SK-N-SH (cell line): ENCODE results near the gene LEKR1. TPM values are rescaled to one million over a fixed set of nuclear protein-coding genes. Genes with fewer than 3 reads are reported as not detected.

ENCODE experiments used
- CTCF ChIA-PET: fragments of 300-600, 350-600 bp; formaldehyde crosslinking; extraction: SDS; loops from one replicate; lab custom pipeline; 2021; lab: Yijun Ruan, JAX
- POLR2A ChIA-PET: fragments of 350-600 bp; sonication (Branson Sonifier 250); formaldehyde crosslinking; extraction: SDS; loops from one replicate; lab custom pipeline; 2020; ENCODE audit warnings: antibody characterized with exemption, inconsistent platforms; lab: Yijun Ruan, JAX
- DNase-seq: peaks from one replicate; pipeline ENCODE4 v3.0.0; 2012
- H2AFZ ChIP-seq: fragments of 200-600 bp; sonication (generic); 2 replicates; pipeline ENCODE4 v1.8.1; 2016; ENCODE audit warnings: antibody characterized with exemption, mild to moderate bottlenecking, low read depth
- H3F3A ChIP-seq: fragments of 200-600 bp; sonication (generic); replicated peaks from 2 replicates; pipeline ENCODE3; 2016; ENCODE audit warnings: antibody characterized with exemption, mild to moderate bottlenecking; ENCODE audit not compliant: insufficient read depth
- H3K27ac ChIP-seq, 2 experiments: fragments of 200-500 bp in 1 of 2; fragments of 200-600 bp in 1 of 2; sonication (Bioruptor generic) in 1 of 2; sonication (generic), shearing (Covaris generic) in 1 of 2; 2 replicates each; pipeline versions ENCODE4 v1.5.1 to v1.6.1; 2014 to 2016; ENCODE audit warnings: low read depth in 2 of 2, inconsistent platforms in 1 of 2, low read length in 1 of 2, mild to moderate bottlenecking in 1 of 2, mixed read lengths in 1 of 2
- H3K27me3 ChIP-seq: fragments of 200-600 bp; sonication (generic), shearing (Covaris generic); 2 replicates; pipeline ENCODE4 v1.6.1; 2016; ENCODE audit warnings: mixed run types; ENCODE audit not compliant: insufficient read depth
- H3K36me3 ChIP-seq, 2 experiments: fragments of 200-500 bp in 1 of 2; fragments of 200-600 bp in 1 of 2; sonication (Bioruptor generic) in 1 of 2; sonication (generic) in 1 of 2; replicated peaks in 1 of 2; 2 replicates each; pipeline versions ENCODE3 to v1.5.1; 2014 to 2016; ENCODE audit warnings: low read length in 1 of 2, mild to moderate bottlenecking in 1 of 2; ENCODE audit not compliant: insufficient read depth in 2 of 2, control insufficient read depth in 1 of 2
- H3K4me1 ChIP-seq, 2 experiments: fragments of 200-500 bp in 1 of 2; fragments of 200-600 bp in 1 of 2; sonication (Bioruptor generic) in 1 of 2; sonication (generic), shearing (Covaris generic) in 1 of 2; 2 replicates each; pipeline versions ENCODE4 v1.5.1 to v1.6.1; 2014 to 2016; ENCODE audit warnings: low read depth in 1 of 2, low read length in 1 of 2, mixed run types in 1 of 2; ENCODE audit not compliant: insufficient read depth in 2 of 2, control insufficient read depth in 1 of 2
- H3K4me2 ChIP-seq: fragments of 200-600 bp; sonication (generic), shearing (Covaris generic); 2 replicates; pipeline ENCODE4 v1.6.1; 2017; ENCODE audit warnings: mixed run types
- H3K4me3 ChIP-seq, 2 experiments: fragments of 200-500 bp in 1 of 2; fragments of 200-600 bp in 1 of 2; sonication (Bioruptor generic) in 1 of 2; sonication (generic), shearing (Covaris generic) in 1 of 2; 2 replicates each; pipeline versions ENCODE4 v1.5.1 to v1.8.1; 2014 to 2016; ENCODE audit warnings: low read depth in 2 of 2, inconsistent platforms in 1 of 2, low read length in 1 of 2, mild to moderate bottlenecking in 1 of 2, mixed read lengths in 1 of 2, moderate library complexity in 1 of 2
- H3K79me2 ChIP-seq: fragments of 200-600 bp; sonication (generic); 2 replicates; pipeline ENCODE4 v1.8.1; 2017; ENCODE audit warnings: mild to moderate bottlenecking; ENCODE audit not compliant: insufficient read depth
- H3K9ac ChIP-seq: fragments of 200-600 bp; sonication (generic); 2 replicates; pipeline ENCODE4 v1.6.1; 2017; ENCODE audit warnings: mixed run types
- H3K9me2 ChIP-seq: fragments of 200-600 bp; sonication (generic); 2 replicates; pipeline ENCODE4 v1.6.1; 2017; ENCODE audit warnings: mixed run types
- H3K9me3 ChIP-seq: fragments of 200-600 bp; sonication (generic); 2 replicates; pipeline ENCODE4 v1.6.1; 2017; ENCODE audit warnings: mixed run types, mild to moderate bottlenecking, moderate library complexity
- H4K20me1 ChIP-seq: fragments of 200-600 bp; sonication (generic); 2 replicates; pipeline ENCODE4 v1.6.1; 2017; ENCODE audit warnings: mild to moderate bottlenecking, mixed run types; ENCODE audit not compliant: insufficient read depth
- CHD2 ChIP-seq: fragments of 150-350 bp; IDR thresholded peaks from 2 replicates; pipeline ENCODE4 v1.6.1; 2018; ENCODE audit warnings: low read length; ENCODE audit not compliant: partially characterized antibody
- EP300 ChIP-seq, 2 experiments: IDR thresholded peaks; 2 replicates each; pipeline versions ENCODE4 v1.4.0 to v1.6.1; 2012; ENCODE audit warnings: borderline replicate concordance in 1 of 2, low read depth in 1 of 2, low read length in 1 of 2
- EZH2phosphoT487 ChIP-seq: fragments of 200-600 bp; sonication (generic); IDR thresholded peaks from 2 replicates; pipeline ENCODE4 v1.6.1; 2017; ENCODE audit warnings: low read depth, mixed run types, mild to moderate bottlenecking, antibody characterized with exemption, moderate library complexity, borderline replicate concordance
- FOXJ3 ChIP-seq: sonication (generic); formaldehyde crosslinking; IDR thresholded peaks from 2 replicates; pipeline ENCODE4 v1.5.1; 2020; ENCODE audit warnings: mild to moderate bottlenecking, missing genetic modification reagents
- IRF3 ChIP-seq: fragments of 150-350 bp; IDR thresholded peaks from 2 replicates; pipeline ENCODE4 v1.6.1; 2016; ENCODE audit warnings: mild to moderate bottlenecking, low read depth, low read length
- JUND ChIP-seq: IDR thresholded peaks from 2 replicates; pipeline ENCODE4 v1.4.0; 2012
- MEF2A ChIP-seq: IDR thresholded peaks from 2 replicates; pipeline ENCODE4 v1.4.0; 2012; ENCODE audit warnings: low read depth, borderline replicate concordance
- MXI1 ChIP-seq: IDR thresholded peaks from 2 replicates; pipeline ENCODE4 v1.6.1; 2012; ENCODE audit warnings: mild to moderate bottlenecking, low read depth, low read length, improper control_type of control experiment
- NFIC ChIP-seq: IDR thresholded peaks from 2 replicates; pipeline ENCODE4 v1.4.0; 2012; ENCODE audit warnings: borderline replicate concordance
- RAD21 ChIP-seq: IDR thresholded peaks from 2 replicates; pipeline ENCODE4 v1.6.1; 2012; ENCODE audit warnings: mild to moderate bottlenecking, low read length
- RCOR1 ChIP-seq: fragments of 150-350 bp; IDR thresholded peaks from 2 replicates; pipeline ENCODE4 v1.6.1; 2017; ENCODE audit warnings: antibody characterized with exemption, low read length
- SIN3A ChIP-seq: IDR thresholded peaks from 2 replicates; pipeline ENCODE4 v1.6.1; 2012; ENCODE audit warnings: low read depth, mild to moderate bottlenecking, low read length, moderate library complexity, borderline replicate concordance
- SMC3 ChIP-seq: IDR thresholded peaks from 2 replicates; pipeline ENCODE4 v1.6.1; 2012; ENCODE audit warnings: low read depth, low read length, improper control_type of control experiment
- TAF1 ChIP-seq: IDR thresholded peaks from 2 replicates; pipeline ENCODE4 v1.6.1; 2012; ENCODE audit warnings: low read depth, mild to moderate bottlenecking, low read length, moderate library complexity, borderline replicate concordance
- TCF12 ChIP-seq: IDR thresholded peaks from 2 replicates; pipeline ENCODE4 v1.4.0; 2012
- TEAD4 ChIP-seq: IDR thresholded peaks from 2 replicates; pipeline ENCODE4 v1.4.0; 2012; ENCODE audit warnings: mild to moderate bottlenecking, borderline replicate concordance; ENCODE audit not compliant: insufficient read depth
- USF2 ChIP-seq: fragments of 150-350 bp; IDR thresholded peaks from 2 replicates; pipeline ENCODE4 v1.6.1; 2017; ENCODE audit warnings: antibody characterized with exemption, low read length, low read depth, borderline replicate concordance
- YY1 ChIP-seq: IDR thresholded peaks from 2 replicates; pipeline ENCODE4 v1.4.0; 2012; ENCODE audit warnings: low read depth, mild to moderate bottlenecking
- WGBS: methylation state at CpG from one replicate; pipeline ENCODE4 v1.1.6; 2017; ENCODE audit warnings: low lambda C conversion rate; 5-methylcytosine and 5-hydroxymethylcytosine counted together
- polyA plus RNA-seq, 3 experiments: library from polyadenylated mRNA; depleted of rRNA; stranded (reverse); fragments of >200 nt; gene quantifications; 2 replicates each; pipeline ENCODE4 v1.2.3, GENCODE V29; 2012
- TF ChIP-seq, protein P1 (sequence below): IDR thresholded peaks from 2 replicates; pipeline ENCODE4 v1.6.1; 2012; ENCODE audit warnings: mild to moderate bottlenecking, low read depth, low read length, moderate library complexity
- TF ChIP-seq, protein P2 (sequence below): fragments of 200-600 bp; sonication (generic); IDR thresholded peaks from 2 replicates; pipeline ENCODE4 v1.6.1; 2017; ENCODE audit warnings: antibody characterized with exemption, mild to moderate bottlenecking, moderate library complexity

LEKR1 gene
- polyA plus RNA-seq, 1 of the 3 experiments (the other 2 are of a cell fraction), result 0.30 TPM

GRCh38 chr3:157071744-157072525, 245.8 kb downstream of the LEKR1 start (continued):
- no peak for TF ChIP-seq IRF3
- TF ChIP-seq RCOR1, result no peak

GRCh38 chr3:157073810-157074209, 247.7 kb downstream of the LEKR1 start:
- WGBS, result 46% methylated on average over 4 of the region's 4 CpGs
- H3K27ac ChIP-seq, result no peak overlapping the region
- no peaks in the 10 kb centered on the region for H3K36me3 ChIP-seq
- H3K9me3 ChIP-seq, result no peaks in the 10 kb centered on the region
- no peak overlapping the region for H3K9ac ChIP-seq
- no peaks in the 10 kb centered on the region for H3K79me2 ChIP-seq
- ChIA-PET POLR2A (no interaction called here), CTCF (interaction anchor here (0.8 to 2.4 kb wide), 2 partner anchors 65 to 400 kb away, joined by 3 to 11 read pairs; partner anchors contain the start of gene TIPARP)
- H3K9me2 ChIP-seq, result no peaks in the 10 kb centered on the region
- no peaks in the 10 kb centered on the region for H4K20me1 ChIP-seq
- no peak overlapping the region for H3K4me2 ChIP-seq
- 0 out of 2 replicates have a peak overlapping the region, but pooled peaks have one; percentile 30 for H2AFZ ChIP-seq
- peaks cover 16 to 21% of the 10 kb centered on the region in 2 experiments; a peak in 2 of 4 replicates for H3K4me1 ChIP-seq
- H3K27me3 ChIP-seq, result no peaks in the 10 kb centered on the region
- DNase-seq, result peak; percentile 42
- no peak overlapping the region for H3K4me3 ChIP-seq
- H3F3A ChIP-seq, result peaks cover 6% of the 10 kb centered on the region
- TF ChIP-seq RAD21 (peak; percentile 58), SMC3 (peak; percentile 26; the same call in 1 of the 2 replicates), TAF1 (no peak), RCOR1 (peak; percentile 71; the same call in 1 of the 2 replicates), EP300 (IDR thresholded peaks at IDR 0.05; ENCODE audit: borderline replicate concordance in 1 of 2, low read depth in 1 of 2, low read length in 1 of 2) (no peak), FOXJ3 (CRISPR knock-in tag) (no peak), EZH2phosphoT487 (no peak), YY1 (no peak), TCF12 (peak; percentile 43; the same call in 1 of the 2 replicates), JUND (no peak), CHD2 (no peak), TEAD4 (no peak), MEF2A (no peak), SIN3A (no peak), IRF3 (no peak), NFIC (0 out of 2 replicates have a peak, but pooled peaks have one; percentile 16), MXI1 (no peak), USF2 (no peak)
- TF ChIP-seq, protein P1, sequence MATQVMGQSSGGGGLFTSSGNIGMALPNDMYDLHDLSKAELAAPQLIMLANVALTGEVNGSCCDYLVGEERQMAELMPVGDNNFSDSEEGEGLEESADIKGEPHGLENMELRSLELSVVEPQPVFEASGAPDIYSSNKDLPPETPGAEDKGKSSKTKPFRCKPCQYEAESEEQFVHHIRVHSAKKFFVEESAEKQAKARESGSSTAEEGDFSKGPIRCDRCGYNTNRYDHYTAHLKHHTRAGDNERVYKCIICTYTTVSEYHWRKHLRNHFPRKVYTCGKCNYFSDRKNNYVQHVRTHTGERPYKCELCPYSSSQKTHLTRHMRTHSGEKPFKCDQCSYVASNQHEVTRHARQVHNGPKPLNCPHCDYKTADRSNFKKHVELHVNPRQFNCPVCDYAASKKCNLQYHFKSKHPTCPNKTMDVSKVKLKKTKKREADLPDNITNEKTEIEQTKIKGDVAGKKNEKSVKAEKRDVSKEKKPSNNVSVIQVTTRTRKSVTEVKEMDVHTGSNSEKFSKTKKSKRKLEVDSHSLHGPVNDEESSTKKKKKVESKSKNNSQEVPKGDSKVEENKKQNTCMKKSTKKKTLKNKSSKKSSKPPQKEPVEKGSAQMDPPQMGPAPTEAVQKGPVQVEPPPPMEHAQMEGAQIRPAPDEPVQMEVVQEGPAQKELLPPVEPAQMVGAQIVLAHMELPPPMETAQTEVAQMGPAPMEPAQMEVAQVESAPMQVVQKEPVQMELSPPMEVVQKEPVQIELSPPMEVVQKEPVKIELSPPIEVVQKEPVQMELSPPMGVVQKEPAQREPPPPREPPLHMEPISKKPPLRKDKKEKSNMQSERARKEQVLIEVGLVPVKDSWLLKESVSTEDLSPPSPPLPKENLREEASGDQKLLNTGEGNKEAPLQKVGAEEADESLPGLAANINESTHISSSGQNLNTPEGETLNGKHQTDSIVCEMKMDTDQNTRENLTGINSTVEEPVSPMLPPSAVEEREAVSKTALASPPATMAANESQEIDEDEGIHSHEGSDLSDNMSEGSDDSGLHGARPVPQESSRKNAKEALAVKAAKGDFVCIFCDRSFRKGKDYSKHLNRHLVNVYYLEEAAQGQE, result no peak
- TF ChIP-seq, protein P2, sequence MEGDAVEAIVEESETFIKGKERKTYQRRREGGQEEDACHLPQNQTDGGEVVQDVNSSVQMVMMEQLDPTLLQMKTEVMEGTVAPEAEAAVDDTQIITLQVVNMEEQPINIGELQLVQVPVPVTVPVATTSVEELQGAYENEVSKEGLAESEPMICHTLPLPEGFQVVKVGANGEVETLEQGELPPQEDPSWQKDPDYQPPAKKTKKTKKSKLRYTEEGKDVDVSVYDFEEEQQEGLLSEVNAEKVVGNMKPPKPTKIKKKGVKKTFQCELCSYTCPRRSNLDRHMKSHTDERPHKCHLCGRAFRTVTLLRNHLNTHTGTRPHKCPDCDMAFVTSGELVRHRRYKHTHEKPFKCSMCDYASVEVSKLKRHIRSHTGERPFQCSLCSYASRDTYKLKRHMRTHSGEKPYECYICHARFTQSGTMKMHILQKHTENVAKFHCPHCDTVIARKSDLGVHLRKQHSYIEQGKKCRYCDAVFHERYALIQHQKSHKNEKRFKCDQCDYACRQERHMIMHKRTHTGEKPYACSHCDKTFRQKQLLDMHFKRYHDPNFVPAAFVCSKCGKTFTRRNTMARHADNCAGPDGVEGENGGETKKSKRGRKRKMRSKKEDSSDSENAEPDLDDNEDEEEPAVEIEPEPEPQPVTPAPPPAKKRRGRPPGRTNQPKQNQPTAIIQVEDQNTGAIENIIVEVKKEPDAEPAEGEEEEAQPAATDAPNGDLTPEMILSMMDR, result no peak
